GM19043 (cell line): ENCODE data around the gene NELL1.

ENCODE experiments used
- ATAC-seq: cut with Tn5 transposase; IDR thresholded peaks from one replicate; pipeline ENCODE4 v1.9.1; 2021; ENCODE audit warnings: low read depth; ENCODE audit not compliant: unreplicated experiment

NELL1 gene

GRCh38 chr11:20661850-20662249, 7.5 kb upstream of the NELL1 start:
- no peak for ATAC-seq

- ATAC-seq, result no peak
Measured at GRCh38 chr11:20668131-20668809, 1.1 kb upstream of the NELL1 start.

- ATAC-seq, result no peak
Measured at GRCh38 chr11:20669820-20670684, 666 bp downstream of the NELL1 start.

- no peak for ATAC-seq
Measured at GRCh38 chr11:20670932-20671403, 1.6 kb downstream of the NELL1 start.

GRCh38 chr11:20671856-20672546, 2.6 kb downstream of the NELL1 start:
- ATAC-seq, result no peak

GRCh38 chr11:20672575-20672974, 3.2 kb downstream of the NELL1 start:
- no peak for ATAC-seq

GRCh38 chr11:20676658-20677057, 7.3 kb downstream of the NELL1 start:
- no peak for ATAC-seq

- no peak for ATAC-seq
Measured at GRCh38 chr11:20688761-20689160, 19.4 kb downstream of the NELL1 start.

- ATAC-seq, result no peak
Measured at GRCh38 chr11:20707876-20708275, 38.5 kb downstream of the NELL1 start.

GRCh38 chr11:20712912-20713311, 43.5 kb downstream of the NELL1 start:
- no peak for ATAC-seq

- no peak for ATAC-seq
Measured at GRCh38 chr11:20715464-20715863, 46.1 kb downstream of the NELL1 start.

- ATAC-seq, result no peak
Measured at GRCh38 chr11:20715931-20716330, 46.5 kb downstream of the NELL1 start.

GRCh38 chr11:20719821-20720220, 50.4 kb downstream of the NELL1 start:
- ATAC-seq, result no peak

- no peak for ATAC-seq
Measured at GRCh38 chr11:20723366-20723765, 54.0 kb downstream of the NELL1 start.

GRCh38 chr11:20729597-20730105, 60.3 kb downstream of the NELL1 start:
- no peak for ATAC-seq

GRCh38 chr11:20731676-20732215, 62.4 kb downstream of the NELL1 start:
- ATAC-seq, result no peak

- ATAC-seq, result no peak
Measured at GRCh38 chr11:20739107-20739506, 69.7 kb downstream of the NELL1 start.

- ATAC-seq, result no peak
Measured at GRCh38 chr11:20739577-20739976, 70.2 kb downstream of the NELL1 start.

GRCh38 chr11:20754933-20755332, 85.5 kb downstream of the NELL1 start:
- ATAC-seq, result no peak

- no peak for ATAC-seq
Measured at GRCh38 chr11:20759541-20759940, 90.2 kb downstream of the NELL1 start.

GRCh38 chr11:20760811-20761210, 91.4 kb downstream of the NELL1 start:
- no peak for ATAC-seq
